A549 (cell line): ENCODE measurements around the gene RAET1L. TPM values are rescaled to one million over a fixed set of nuclear protein-coding genes. Genes with fewer than 3 reads are reported as not detected.

Experiments
- ATAC-seq, 2 experiments: fragments of 200-7000 bp in 1 of 2; fragments of >200 bp in 1 of 2; cut with Nextera tagmentation in 1 of 2; cut with Tn5 transposase in 1 of 2; 3 replicates each; pipeline versions ENCODE4 v1.8.0 to v1.9.1; 2018 to 2020; ENCODE audit warnings: mild to moderate bottlenecking in 1 of 2, moderate library complexity in 1 of 2
- CTCF ChIA-PET: fragments of 300-600 bp; sonication (Branson Sonifier 250); formaldehyde crosslinking; extraction: SDS; loops from one replicate; lab custom pipeline; 2021; ENCODE audit warnings: antibody characterized with exemption, inconsistent platforms; lab: Yijun Ruan, JAX
- POLR2A ChIA-PET: fragments of 350-600 bp; formaldehyde crosslinking; extraction: SDS; loops from one replicate; lab custom pipeline; 2021; ENCODE audit warnings: antibody characterized with exemption, inconsistent platforms; lab: Yijun Ruan, JAX
- DNase-seq, 2 experiments: peaks; one replicate each; pipeline versions ENCODE4 v3.0.0 to v3.0.0-alpha.2; 2011 to 2016; ENCODE audit warnings: low read depth in 1 of 2, low spot score in 1 of 2
- FAIRE-seq: peaks from 2 replicates; lab custom pipeline; 2011; peaks lifted over from hg19 to GRCh38; lab: Jason Lieb, UNC
- H3K27ac ChIP-seq, 2 experiments: fragments of >200 bp; sonication (Bioruptor Twin); formaldehyde crosslinking; 3 replicates each; pipeline ENCODE4 v1.5.1; 2016 to 2017
- H3K4me1 ChIP-seq: fragments of >200 bp; sonication (Bioruptor Twin); formaldehyde crosslinking; 3 replicates; pipeline ENCODE4 v1.6.1; 2016
- H3K4me2 ChIP-seq: fragments of >200 bp; sonication (Bioruptor Twin); formaldehyde crosslinking; 3 replicates; pipeline ENCODE4 v1.6.1; 2016
- H3K4me3 ChIP-seq: fragments of >200 bp; sonication (Bioruptor Twin); formaldehyde crosslinking; 3 replicates; pipeline ENCODE4 v1.5.1; 2016
- H3K9me3 ChIP-seq: fragments of >200 bp; sonication (Bioruptor Twin); formaldehyde crosslinking; 3 replicates; pipeline ENCODE4 v1.6.1; 2016
- CBX2 ChIP-seq: fragments of 200-600 bp; sonication (generic); IDR thresholded peaks from 2 replicates; pipeline ENCODE4 v1.6.1; 2016; ENCODE audit warnings: low read depth, mild to moderate bottlenecking, borderline replicate concordance
- CHD2 ChIP-seq: fragments of 150-350 bp; IDR thresholded peaks from 2 replicates; pipeline ENCODE4 v1.6.1; 2014; ENCODE audit warnings: low read length; ENCODE audit not compliant: partially characterized antibody
- CHD4 ChIP-seq: fragments of 200-600 bp; sonication (generic); IDR thresholded peaks from 2 replicates; pipeline ENCODE4 v1.6.1; 2016; ENCODE audit warnings: antibody characterized with exemption, mild to moderate bottlenecking, borderline replicate concordance
- EHF ChIP-seq: fragments of 250-450 bp; sonication (Bioruptor Pico); IDR thresholded peaks from 2 replicates; pipeline ENCODE4 v1.5.0; 2020; ENCODE audit warnings: mild to moderate bottlenecking
- FOSB ChIP-seq: fragments of 250-450 bp; sonication (Bioruptor Pico); IDR thresholded peaks from 2 replicates; pipeline ENCODE4 v1.5.0; 2020; ENCODE audit warnings: mild to moderate bottlenecking, moderate library complexity
- FOSL2 ChIP-seq, 2 experiments: fragments of 450-650 bp in 1 of 2; fragments of >200 bp in 1 of 2; sonication (Bioruptor Twin) in 1 of 2; formaldehyde crosslinking; IDR thresholded peaks; 2 replicates each; pipeline versions ENCODE4 v1.5.0 to v1.6.1; 2016 to 2020; ENCODE audit warnings: mild to moderate bottlenecking in 1 of 2, moderate library complexity in 1 of 2
- HDAC2 ChIP-seq: fragments of 200-600 bp; sonication (generic); IDR thresholded peaks from 2 replicates; pipeline ENCODE4 v1.6.1; 2016
- HEYL ChIP-seq: fragments of 250-450 bp; sonication (Bioruptor Pico); IDR thresholded peaks from 2 replicates; pipeline ENCODE4 v1.8.0; 2021; ENCODE audit warnings: mild to moderate bottlenecking, moderate library complexity
- HOXA7 ChIP-seq: fragments of 250-450 bp; sonication (Bioruptor Pico); IDR thresholded peaks from 2 replicates; pipeline ENCODE4 v1.5.0; 2020; ENCODE audit warnings: mild to moderate bottlenecking, moderate library complexity
- HOXB13 ChIP-seq: fragments of 250-450 bp; sonication (Bioruptor Pico); IDR thresholded peaks from 2 replicates; pipeline ENCODE4 v1.5.0; 2020; ENCODE audit warnings: low read depth, mild to moderate bottlenecking, moderate library complexity
- HOXB5 ChIP-seq: fragments of 250-450 bp; sonication (Bioruptor Pico); IDR thresholded peaks from 2 replicates; pipeline ENCODE4 v1.5.0; 2020; ENCODE audit warnings: mild to moderate bottlenecking, moderate library complexity
- JUN ChIP-seq, 2 experiments: fragments of >200 bp; sonication (Bioruptor Twin); formaldehyde crosslinking; IDR thresholded peaks; 2 replicates in 1 of 2; 3 replicates in 1 of 2; pipeline ENCODE4 v1.6.1; 2016 to 2017
- JUNB ChIP-seq: fragments of >200 bp; sonication (Bioruptor Twin); formaldehyde crosslinking; IDR thresholded peaks from 2 replicates; pipeline ENCODE4 v1.6.1; 2016
- KDM1A ChIP-seq: fragments of 200-600 bp; sonication (generic); IDR thresholded peaks from 2 replicates; pipeline ENCODE4 v1.6.1; 2016; ENCODE audit warnings: low read depth, mild to moderate bottlenecking
- KDM5A ChIP-seq: fragments of 200-600 bp; sonication (generic); IDR thresholded peaks from 2 replicates; pipeline ENCODE4 v1.6.1; 2016; ENCODE audit warnings: antibody characterized with exemption, mild to moderate bottlenecking
- MAFK ChIP-seq: fragments of 450-650 bp; IDR thresholded peaks from 2 replicates; pipeline ENCODE4 v1.6.1; 2014; ENCODE audit not compliant: partially characterized antibody
- MYC ChIP-seq: IDR thresholded peaks from 2 replicates; pipeline ENCODE4 v1.6.1; 2012; ENCODE audit warnings: mild to moderate bottlenecking, inconsistent platforms, low read length, improper control_type of control experiment, borderline replicate concordance
- NFE2L2 ChIP-seq: fragments of 150-350 bp; conservative IDR thresholded peaks from 2 replicates; pipeline ENCODE4 v1.6.1; 2014; ENCODE audit warnings: low read length
- PHF8 ChIP-seq: fragments of 200-600 bp; sonication (generic); IDR thresholded peaks from 2 replicates; pipeline ENCODE4 v1.6.1; 2016; ENCODE audit warnings: low read depth, mild to moderate bottlenecking, antibody characterized with exemption, moderate library complexity, borderline replicate concordance
- POLR2A ChIP-seq: IDR thresholded peaks from 2 replicates; pipeline ENCODE4 v1.6.1; 2012; ENCODE audit warnings: mild to moderate bottlenecking, low read length
- RAD21 ChIP-seq, 2 experiments: fragments of >200 bp in 1 of 2; sonication (Bioruptor Twin) in 1 of 2; formaldehyde crosslinking in 1 of 2; IDR thresholded peaks in 1 of 2; conservative IDR thresholded peaks in 1 of 2; 2 replicates in 1 of 2; 3 replicates in 1 of 2; pipeline ENCODE4 v1.6.1; 2012 to 2018; ENCODE audit warnings: inconsistent platforms in 1 of 2
- RARB ChIP-seq: fragments of 250-450 bp; sonication (Bioruptor Pico); IDR thresholded peaks from 2 replicates; pipeline ENCODE4 v1.8.0; 2021; ENCODE audit warnings: mild to moderate bottlenecking, moderate library complexity
- RFX5 ChIP-seq: fragments of 450-650 bp; IDR thresholded peaks from 2 replicates; pipeline ENCODE4 v1.7.1; 2014; ENCODE audit warnings: antibody characterized with exemption, mild to moderate bottlenecking, moderate library complexity
- SMC3 ChIP-seq: fragments of >200 bp; sonication (Bioruptor Twin); formaldehyde crosslinking; IDR thresholded peaks from 3 replicates; pipeline ENCODE4 v1.6.1; 2018; ENCODE audit warnings: inconsistent platforms
- TFCP2L1 ChIP-seq: fragments of 250-450 bp; sonication (Bioruptor Pico); IDR thresholded peaks from 2 replicates; pipeline ENCODE4 v1.5.0; 2021; ENCODE audit warnings: mild to moderate bottlenecking
- ZC3H11A ChIP-seq: fragments of 450-650 bp; IDR thresholded peaks from 2 replicates; pipeline ENCODE4 v1.6.1; 2014; ENCODE audit warnings: antibody characterized with exemption, mild to moderate bottlenecking
- ZFP36 ChIP-seq: fragments of 450-650 bp; IDR thresholded peaks from 2 replicates; pipeline ENCODE4 v1.6.1; 2014; ENCODE audit warnings: borderline replicate concordance; ENCODE audit not compliant: partially characterized antibody
- ZSCAN20 ChIP-seq: fragments of 250-450 bp; sonication (Bioruptor Pico); IDR thresholded peaks from 2 replicates; pipeline ENCODE4 v1.8.0; 2022; ENCODE audit warnings: mild to moderate bottlenecking, moderate library complexity
- WGBS: methylation state at CpG from one replicate; pipeline ENCODE4 v1.1.6; 2017; ENCODE audit errors: missing lambda C conversion rate; 5-methylcytosine and 5-hydroxymethylcytosine counted together
- polyA plus RNA-seq, 4 experiments: library from polyadenylated mRNA; depleted of rRNA in 3 of 4; stranded (reverse); fragments of >200 nt; fragmentation: RNase III in 1 of 4; extraction: RNeasy Plus Mini Kit Qiagen cat#74134 plus additional on column Dnase treatment in 1 of 4; gene quantifications; 2 replicates in 3 of 4; 3 replicates in 1 of 4; pipeline ENCODE4 v1.2.3, GENCODE V29; 2011 to 2017
- TF ChIP-seq, protein P1 (sequence below): fragments of 200-600 bp; sonication (generic); IDR thresholded peaks from 2 replicates; pipeline ENCODE4 v1.6.1; 2016; ENCODE audit warnings: antibody characterized with exemption, mild to moderate bottlenecking, moderate library complexity
- TF ChIP-seq, protein P2 (sequence below): IDR thresholded peaks from 2 replicates; pipeline ENCODE4 v1.6.1; 2012
- TF ChIP-seq, protein P3 (sequence below): fragments of >200 bp; sonication (Bioruptor Twin); formaldehyde crosslinking; IDR thresholded peaks from 3 replicates; pipeline ENCODE4 v1.6.1; 2016
- TF ChIP-seq, protein P4 (sequence below): fragments of 250-450 bp; sonication (Bioruptor Pico); IDR thresholded peaks from 2 replicates; pipeline ENCODE4 v1.5.0; 2020; ENCODE audit warnings: low read depth, mild to moderate bottlenecking, moderate library complexity

Gene RAET1L
- polyA plus RNA-seq, 2 of the 4 experiments (the other 2 are of a cell fraction): 0.22 TPM; not detected in 1

DNA sequence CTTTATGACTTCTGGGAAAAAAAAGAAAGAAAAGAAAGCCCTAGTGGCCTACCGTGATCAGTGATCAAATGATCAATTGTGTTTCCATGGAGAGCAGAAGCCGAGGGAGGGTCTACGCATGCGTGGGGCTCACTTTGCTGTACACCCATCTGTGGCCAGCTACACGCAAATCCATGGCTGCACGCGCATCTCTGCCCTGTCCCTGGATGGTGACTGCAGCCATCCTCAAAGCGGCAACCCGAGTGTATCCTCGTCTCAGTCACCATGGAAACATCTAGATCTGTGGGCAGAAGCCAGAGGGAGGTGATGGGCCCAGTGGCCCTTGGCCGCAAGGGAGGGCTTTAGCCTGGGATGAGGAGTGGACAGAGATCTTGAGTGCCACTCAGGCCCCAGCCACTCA, 44.4 kb upstream of the RAET1L start:
- H3K9me3 ChIP-seq: no peaks in the 10 kb centered on the region
- POLR2A ChIA-PET: no interaction called here
- H3K27ac ChIP-seq: peak overlapping the region in 1 of 2 experiments; percentile 59; a peak in 1 of 6 replicates
- no peak for DNase-seq
- H3K4me2 ChIP-seq: peak overlapping the region; percentile 93
- no peak for FAIRE-seq
- 77% methylated on average over 10 of the region's 11 CpGs for whole genome bisulfite sequencing
- CTCF ChIA-PET: interaction anchor here (0.7 to 3.5 kb wide), 4 partner anchors 10 to 656 kb away, joined by 3 to 23 read pairs (median 14); no protein-coding TSS in a partner anchor
- H3K4me1 ChIP-seq: peaks cover 14% of the 10 kb centered on the region
- peak overlapping the region; percentile 66; the same call in 2 of the 3 replicates for H3K4me3 ChIP-seq
- TF ChIP-seq SMC3 (no peak), JUNB (no peak), RARB (no peak), RAD21 (conservative IDR thresholded peaks at IDR 0.05 in 1 of 2, IDR thresholded peaks at IDR 0.05 in 1 of 2) (no peak), HOXB13 (CRISPR knock-in tag) (no peak), ZFP36 (no peak), CBX2 (no peak), JUN (IDR thresholded peaks at IDR 0.05) (no peak), PHF8 (no peak), ZSCAN20 (CRISPR knock-in tag) (no peak), HEYL (CRISPR knock-in tag) (no peak)
- no peak for ATAC-seq

DNA sequence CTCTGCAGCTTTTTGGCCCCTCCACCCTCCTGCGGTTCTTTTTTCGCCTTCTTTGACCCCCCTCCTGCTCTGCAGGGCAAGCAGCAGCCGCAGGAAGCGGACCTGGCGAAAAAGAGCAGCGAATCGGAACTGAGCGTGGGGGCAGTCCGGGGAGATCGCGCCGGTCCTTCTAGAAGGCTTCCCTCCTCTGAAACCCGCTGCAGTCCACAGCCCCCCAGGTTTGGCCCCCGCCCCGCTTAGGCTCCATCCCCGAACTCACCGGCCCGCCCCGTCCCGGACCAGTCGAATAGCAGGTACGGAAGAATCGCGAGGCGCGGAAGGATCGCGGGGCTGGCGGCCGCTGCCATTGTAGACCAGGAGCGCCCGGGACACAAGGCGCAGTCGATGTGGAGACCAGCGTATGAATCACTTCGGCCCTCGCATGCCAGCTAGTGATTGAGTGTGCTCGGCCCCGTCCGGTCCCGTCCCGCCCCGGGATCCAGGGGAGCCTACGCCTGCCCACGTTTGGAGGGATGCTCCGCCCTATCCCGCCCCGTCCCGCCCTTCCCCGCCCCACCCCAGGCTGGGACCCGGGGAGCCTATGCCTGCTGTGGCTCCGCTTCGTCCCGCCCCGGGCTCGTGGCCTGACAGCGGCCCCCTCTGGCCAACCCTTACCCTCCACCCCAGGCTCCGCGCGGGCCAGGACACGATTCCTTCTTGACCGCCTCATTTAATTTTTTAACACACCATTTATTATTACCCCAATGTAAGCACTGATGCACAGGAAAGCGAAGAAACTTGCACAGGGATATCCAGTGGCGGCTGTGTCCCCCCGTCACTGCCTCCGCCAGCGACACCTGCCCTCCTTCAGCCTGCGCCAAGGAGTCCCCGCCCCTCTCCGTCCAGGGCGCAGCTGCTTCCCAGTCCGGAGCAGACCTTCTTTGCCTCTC, 43.7 kb upstream of the RAET1L start, which contains the start of gene ULBP3:
ULBP3 (minus strand) TSS at position 402 of the 929 bp plus-strand sequence; CDS start at position 347, 55 bp downstream.
- H3K9me3 ChIP-seq: no peaks in the 10 kb centered on the region
- peak within 1 kb of the TSS; percentile 78 to 96 for H3K27ac ChIP-seq
- CTCF ChIA-PET: interaction anchor here (1.0 to 3.5 kb wide), 5 partner anchors 9 to 326 kb away, joined by 3 to 23 read pairs (median 5); no protein-coding TSS in a partner anchor
- FAIRE-seq: no peak
- peaks cover 14% of the 10 kb centered on the region for H3K4me1 ChIP-seq
- POLR2A ChIA-PET: interaction anchor here (0.7 kb wide), 1 partner anchor 64 kb away, joined by 3 read pairs; no protein-coding TSS in a partner anchor
- peak; percentile 93 to 95 for ATAC-seq
- peak within 1 kb of the TSS; percentile 66 for H3K4me3 ChIP-seq
- DNase-seq: peak; percentile 81 to 89
- peak within 1 kb of the TSS; percentile 93 for H3K4me2 ChIP-seq
- WGBS: 7% methylated on average over 29 of the region's 72 CpGs
- TF ChIP-seq MAFK (no peak), ZC3H11A (no peak), HOXA7 (CRISPR knock-in tag) (no peak), FOSL2 (IDR thresholded peaks at IDR 0.05) (no peak), FOSL2 (CRISPR knock-in tag; IDR thresholded peaks at IDR 0.05) (peak; percentile 60), NFE2L2 (no peak), MYC (no peak), RFX5 (no peak), HDAC2 (no peak), EHF (CRISPR knock-in tag) (no peak), KDM1A (no peak), TFCP2L1 (no peak), HOXB5 (CRISPR knock-in tag) (no peak; the same call in 1 of the 2 replicates), FOSB (CRISPR knock-in tag) (no peak), CHD2 (peak; percentile 79), PHF8 (peak; percentile 45; the same call in 1 of the 2 replicates), POLR2A (peak; percentile 84), KDM5A (no peak), CHD4 (no peak)
- TF ChIP-seq, protein P1, sequence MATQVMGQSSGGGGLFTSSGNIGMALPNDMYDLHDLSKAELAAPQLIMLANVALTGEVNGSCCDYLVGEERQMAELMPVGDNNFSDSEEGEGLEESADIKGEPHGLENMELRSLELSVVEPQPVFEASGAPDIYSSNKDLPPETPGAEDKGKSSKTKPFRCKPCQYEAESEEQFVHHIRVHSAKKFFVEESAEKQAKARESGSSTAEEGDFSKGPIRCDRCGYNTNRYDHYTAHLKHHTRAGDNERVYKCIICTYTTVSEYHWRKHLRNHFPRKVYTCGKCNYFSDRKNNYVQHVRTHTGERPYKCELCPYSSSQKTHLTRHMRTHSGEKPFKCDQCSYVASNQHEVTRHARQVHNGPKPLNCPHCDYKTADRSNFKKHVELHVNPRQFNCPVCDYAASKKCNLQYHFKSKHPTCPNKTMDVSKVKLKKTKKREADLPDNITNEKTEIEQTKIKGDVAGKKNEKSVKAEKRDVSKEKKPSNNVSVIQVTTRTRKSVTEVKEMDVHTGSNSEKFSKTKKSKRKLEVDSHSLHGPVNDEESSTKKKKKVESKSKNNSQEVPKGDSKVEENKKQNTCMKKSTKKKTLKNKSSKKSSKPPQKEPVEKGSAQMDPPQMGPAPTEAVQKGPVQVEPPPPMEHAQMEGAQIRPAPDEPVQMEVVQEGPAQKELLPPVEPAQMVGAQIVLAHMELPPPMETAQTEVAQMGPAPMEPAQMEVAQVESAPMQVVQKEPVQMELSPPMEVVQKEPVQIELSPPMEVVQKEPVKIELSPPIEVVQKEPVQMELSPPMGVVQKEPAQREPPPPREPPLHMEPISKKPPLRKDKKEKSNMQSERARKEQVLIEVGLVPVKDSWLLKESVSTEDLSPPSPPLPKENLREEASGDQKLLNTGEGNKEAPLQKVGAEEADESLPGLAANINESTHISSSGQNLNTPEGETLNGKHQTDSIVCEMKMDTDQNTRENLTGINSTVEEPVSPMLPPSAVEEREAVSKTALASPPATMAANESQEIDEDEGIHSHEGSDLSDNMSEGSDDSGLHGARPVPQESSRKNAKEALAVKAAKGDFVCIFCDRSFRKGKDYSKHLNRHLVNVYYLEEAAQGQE: peak; percentile 74
- TF ChIP-seq, protein P2, sequence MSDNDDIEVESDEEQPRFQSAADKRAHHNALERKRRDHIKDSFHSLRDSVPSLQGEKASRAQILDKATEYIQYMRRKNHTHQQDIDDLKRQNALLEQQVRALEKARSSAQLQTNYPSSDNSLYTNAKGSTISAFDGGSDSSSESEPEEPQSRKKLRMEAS: peak; percentile 57
- TF ChIP-seq, protein P3, sequence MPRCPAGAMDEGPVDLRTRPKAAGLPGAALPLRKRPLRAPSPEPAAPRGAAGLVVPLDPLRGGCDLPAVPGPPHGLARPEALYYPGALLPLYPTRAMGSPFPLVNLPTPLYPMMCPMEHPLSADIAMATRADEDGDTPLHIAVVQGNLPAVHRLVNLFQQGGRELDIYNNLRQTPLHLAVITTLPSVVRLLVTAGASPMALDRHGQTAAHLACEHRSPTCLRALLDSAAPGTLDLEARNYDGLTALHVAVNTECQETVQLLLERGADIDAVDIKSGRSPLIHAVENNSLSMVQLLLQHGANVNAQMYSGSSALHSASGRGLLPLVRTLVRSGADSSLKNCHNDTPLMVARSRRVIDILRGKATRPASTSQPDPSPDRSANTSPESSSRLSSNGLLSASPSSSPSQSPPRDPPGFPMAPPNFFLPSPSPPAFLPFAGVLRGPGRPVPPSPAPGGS: no peak
- TF ChIP-seq, protein P4, sequence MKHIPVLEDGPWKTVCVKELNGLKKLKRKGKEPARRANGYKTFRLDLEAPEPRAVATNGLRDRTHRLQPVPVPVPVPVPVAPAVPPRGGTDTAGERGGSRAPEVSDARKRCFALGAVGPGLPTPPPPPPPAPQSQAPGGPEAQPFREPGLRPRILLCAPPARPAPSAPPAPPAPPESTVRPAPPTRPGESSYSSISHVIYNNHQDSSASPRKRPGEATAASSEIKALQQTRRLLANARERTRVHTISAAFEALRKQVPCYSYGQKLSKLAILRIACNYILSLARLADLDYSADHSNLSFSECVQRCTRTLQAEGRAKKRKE (CRISPR knock-in tag): no peak
